ENCODE measurements around the gene OTOP2.

GRCh38 chr17:74949455-74950115 lies 25.5 kb downstream of the OTOP2 start:
- TF ChIP-seq SREBF2 (CRISPR knock-in tag; IDR thresholded peaks at IDR 0.05) (no peak), SRSF9 (IDR thresholded peaks at IDR 0.05; ENCODE audit: borderline replicate concordance, low read depth, low read length) (no peak), MAFK (IDR thresholded peaks at IDR 0.05; ENCODE audit: low read length) (no peak), ATF3 (IDR thresholded peaks at IDR 0.05) (no peak), ATF3 (CRISPR knock-in tag; conservative IDR thresholded peaks at IDR 0.05) (no peak), ARNT (IDR thresholded peaks at IDR 0.05) (no peak)
